ENCODE data around the gene P2RX1.

- no peak for TF ChIP-seq MAZ (IDR thresholded peaks at IDR 0.05; ENCODE audit: borderline replicate concordance, low read depth, low read length)
- TF ChIP-seq CTCF (IDR thresholded peaks at IDR 0.05), result no peak
- no peak for TF ChIP-seq RFX5 (IDR thresholded peaks at IDR 0.05)
These were observed 30.5 kb upstream of the P2RX1 start for GRCh38 chr17:3946711-3947235.
